IPS-18c (cell line): Measurements from ENCODE around the gene LRRD1.
"Not testable (repeated sequence)": the region's sequence is repeated elsewhere in the genome, so short reads cannot be mapped to it uniquely, and the experiment has no call there.

Source experiments
- H3K4me3 ChIP-seq: 2 replicates; pipeline ENCODE4 v1.7.0; 2013; ENCODE audit warnings: low read depth, mild to moderate bottlenecking, low read length, moderate library complexity; ENCODE audit not compliant: insufficient read depth
- H3K9me3 ChIP-seq: one replicate; pipeline ENCODE4 v1.6.1; 2013; ENCODE audit warnings: mild to moderate bottlenecking, low read length, moderate library complexity; ENCODE audit not compliant: control insufficient read depth, insufficient read depth

Gene LRRD1

DNA sequence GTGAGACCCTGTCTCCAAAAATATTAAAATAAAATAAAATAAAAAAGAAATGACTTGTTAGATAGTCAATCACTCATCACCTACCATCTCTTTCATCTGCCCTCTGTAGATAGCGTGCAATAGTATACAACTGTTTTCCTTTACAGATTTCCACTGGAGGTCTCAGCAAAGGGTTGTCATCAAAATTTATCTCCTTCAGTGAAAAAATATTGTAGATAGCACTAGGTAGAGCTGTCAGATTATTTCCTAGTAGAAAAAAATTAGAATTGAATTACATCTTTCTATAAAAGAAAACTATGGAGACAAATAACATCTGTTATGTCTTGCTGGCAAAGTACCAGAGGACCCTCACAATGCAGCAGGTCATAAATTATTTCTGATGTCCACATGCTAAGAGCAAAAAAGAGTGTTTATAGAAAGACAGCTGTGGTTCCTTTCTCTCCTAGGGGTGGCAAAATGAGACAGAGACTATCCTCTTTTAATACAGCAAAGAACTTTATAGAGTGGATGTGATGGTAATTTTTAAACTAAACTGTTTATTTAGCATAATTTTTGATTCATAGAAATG is 28.4 kb downstream of the LRRD1 start:
- Histone ChIP-seq H3K9me3 (no peaks in the 10 kb centered on the region), H3K4me3 (no peak overlapping the region)

- H3K9me3 ChIP-seq: no peaks in the 10 kb centered on the region
- H3K4me3 ChIP-seq: no peak overlapping the region
Measured at GRCh38 chr7:92149736-92150239, 29.2 kb downstream of the LRRD1 start.

- H3K9me3 ChIP-seq, H3K4me3 ChIP-seq: not testable (repeated sequence)
Measured at GRCh38 chr7:92143192-92143880, 35.6 kb downstream of the LRRD1 start.

DNA sequence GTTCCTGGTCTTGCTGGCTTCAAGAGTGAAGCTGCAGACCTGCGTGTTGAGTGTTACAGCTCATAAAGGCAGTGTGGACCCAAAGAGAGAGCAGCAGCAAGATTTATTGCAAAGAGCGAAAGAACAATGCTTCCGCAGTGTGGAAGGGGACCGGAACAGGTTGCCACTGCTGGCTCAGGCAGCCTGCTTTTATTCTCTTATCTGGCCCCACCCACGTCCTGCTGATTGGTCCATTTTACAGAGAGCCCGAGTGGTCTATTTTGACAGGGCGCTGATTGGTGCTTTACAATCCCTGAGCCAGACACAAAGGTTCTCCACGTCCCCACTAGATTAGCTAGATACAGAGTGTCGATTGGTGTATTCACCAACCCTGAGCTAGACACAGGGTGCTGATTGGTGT is 36.2 kb downstream of the LRRD1 start:
- H3K9me3 ChIP-seq, H3K4me3 ChIP-seq: not testable (repeated sequence)

GRCh38 chr7:92141161-92141560 is 37.8 kb downstream of the LRRD1 start:
- Histone ChIP-seq H3K9me3 (no peaks in the 10 kb centered on the region), H3K4me3 (no peak overlapping the region)

- no peaks in the 10 kb centered on the region for H3K9me3 ChIP-seq
- H3K4me3 ChIP-seq: no peak overlapping the region
Measured at GRCh38 chr7:92137557-92137956, 41.4 kb downstream of the LRRD1 start.

GRCh38 chr7:92135052-92135889 is 43.7 kb downstream of the LRRD1 start:
- H3K4me3 ChIP-seq: peak overlapping the region; percentile 96
- no peaks in the 10 kb centered on the region for H3K9me3 ChIP-seq

- peak within 1 kb of the TSS; percentile 96 for H3K4me3 ChIP-seq
Measured at GRCh38 chr7:92134271-92135051, 44.5 kb downstream of the LRRD1 start, which contains the start of gene CYP51A1. Gene CYP51A1, minus strand, starts transcription at chr7:92134477. Its CDS starts 113 bp downstream, at chr7:92134364.

GRCh38 chr7:92133737-92134270 is 45.1 kb downstream of the LRRD1 start:
- H3K9me3 ChIP-seq: no peaks in the 10 kb centered on the region
- peak overlapping the region; percentile 96 for H3K4me3 ChIP-seq

More at GRCh38 chr7:92134271-92135051, 44.5 kb downstream of the LRRD1 start, which contains the start of gene CYP51A1:
- H3K9me3 ChIP-seq: no peaks in the 10 kb centered on the region

DNA sequence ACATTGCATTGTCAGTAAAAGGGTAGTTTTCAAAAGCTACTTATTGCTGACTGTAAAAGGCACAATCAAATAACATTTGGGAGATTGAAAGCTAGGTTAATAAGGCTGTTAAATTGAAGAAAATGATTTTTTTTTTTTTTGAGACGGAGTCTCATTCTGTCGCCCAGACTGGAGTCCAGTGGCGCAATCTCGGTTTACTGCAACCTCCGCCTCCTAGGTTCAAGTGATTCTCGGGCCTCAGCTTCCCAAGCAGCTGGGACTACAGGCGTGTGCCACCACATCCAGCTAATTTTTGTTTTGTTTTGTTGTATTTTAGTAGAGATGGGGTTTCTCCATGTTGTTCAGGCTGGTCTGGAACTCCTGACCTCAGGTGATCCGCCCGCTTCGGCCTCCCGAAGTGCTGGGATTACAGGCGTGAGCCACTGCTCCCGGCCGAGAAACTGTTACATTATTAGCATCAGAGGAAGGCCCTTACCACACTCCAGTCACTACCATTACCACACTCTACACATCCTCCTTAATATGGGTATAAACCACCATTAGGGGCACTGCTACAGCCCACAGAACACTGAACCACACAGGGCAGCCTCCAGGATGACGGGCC is 45.7 kb downstream of the LRRD1 start:
- Histone ChIP-seq H3K9me3 (no peaks in the 10 kb centered on the region), H3K4me3 (peak overlapping the region; percentile 96)

DNA sequence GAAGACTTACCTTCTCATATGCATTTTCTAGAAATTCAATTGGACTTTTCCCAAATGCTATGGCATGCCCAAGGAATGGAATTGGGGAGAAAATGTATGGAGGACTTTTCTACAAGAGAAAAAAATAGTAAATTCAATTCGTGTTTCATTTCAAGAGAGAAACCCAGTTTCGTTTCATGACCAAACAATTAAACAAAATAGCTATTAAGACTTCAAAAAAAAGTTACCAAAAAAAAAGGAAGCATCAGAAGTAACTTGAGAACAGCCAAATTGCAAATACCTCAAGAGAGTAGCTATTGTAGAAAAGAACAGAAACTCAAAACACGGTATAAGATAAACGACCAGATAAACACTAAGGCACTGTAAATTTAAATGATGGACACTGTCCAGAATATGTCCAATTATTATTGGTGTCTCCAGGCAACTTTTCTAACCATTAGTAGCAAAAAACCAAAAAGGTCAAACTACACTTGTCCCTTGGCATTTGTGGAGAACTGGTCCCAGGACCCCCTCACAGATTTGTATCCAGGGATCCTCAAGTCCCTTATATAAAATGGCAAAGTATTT is 47.1 kb downstream of the LRRD1 start:
- H3K4me3 ChIP-seq: no peak overlapping the region

DNA sequence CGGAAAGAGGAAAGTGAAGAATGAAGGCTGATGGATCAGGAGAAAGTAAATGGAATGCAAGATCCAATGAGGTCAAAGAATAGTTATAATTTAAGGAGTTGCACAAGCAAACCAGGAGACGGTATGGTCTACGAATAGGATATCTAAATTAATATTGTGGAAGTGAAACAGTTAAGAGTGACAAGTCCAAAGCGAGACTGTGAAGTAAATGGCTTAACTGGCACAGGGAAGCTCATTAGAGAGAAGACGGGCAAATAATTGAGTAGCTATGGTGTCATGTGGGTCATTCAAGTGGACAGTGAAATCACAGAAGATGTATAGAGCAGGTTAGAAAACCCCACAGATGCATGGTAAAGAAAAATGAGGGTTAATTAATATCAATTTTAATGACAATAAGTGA is 47.8 kb downstream of the LRRD1 start:
- no peak overlapping the region for H3K4me3 ChIP-seq
- H3K9me3 ChIP-seq: no peaks in the 10 kb centered on the region

More for the DNA sequence above, 47.1 kb downstream of the LRRD1 start:
- no peaks in the 10 kb centered on the region for H3K9me3 ChIP-seq

DNA sequence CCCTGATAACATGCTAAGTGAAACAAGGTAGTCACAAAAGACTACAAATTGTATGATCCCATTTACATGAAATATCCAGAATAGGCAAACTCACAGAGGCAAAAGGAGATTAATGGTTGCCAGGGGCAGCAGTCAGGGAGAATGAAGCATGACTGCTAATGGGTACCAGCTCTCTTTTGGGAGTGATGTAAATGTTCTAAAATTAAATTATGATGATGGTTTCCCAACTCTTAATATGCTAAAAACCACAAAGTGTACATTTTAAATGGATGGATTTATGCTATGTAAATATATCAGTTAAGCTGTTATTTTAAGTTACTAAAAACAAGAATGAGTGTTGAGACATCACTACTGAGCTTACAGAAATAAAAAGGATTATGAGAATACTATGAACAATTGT is 57.3 kb downstream of the LRRD1 start:
- Histone ChIP-seq H3K4me3 (no peak overlapping the region), H3K9me3 (no peaks in the 10 kb centered on the region)

DNA sequence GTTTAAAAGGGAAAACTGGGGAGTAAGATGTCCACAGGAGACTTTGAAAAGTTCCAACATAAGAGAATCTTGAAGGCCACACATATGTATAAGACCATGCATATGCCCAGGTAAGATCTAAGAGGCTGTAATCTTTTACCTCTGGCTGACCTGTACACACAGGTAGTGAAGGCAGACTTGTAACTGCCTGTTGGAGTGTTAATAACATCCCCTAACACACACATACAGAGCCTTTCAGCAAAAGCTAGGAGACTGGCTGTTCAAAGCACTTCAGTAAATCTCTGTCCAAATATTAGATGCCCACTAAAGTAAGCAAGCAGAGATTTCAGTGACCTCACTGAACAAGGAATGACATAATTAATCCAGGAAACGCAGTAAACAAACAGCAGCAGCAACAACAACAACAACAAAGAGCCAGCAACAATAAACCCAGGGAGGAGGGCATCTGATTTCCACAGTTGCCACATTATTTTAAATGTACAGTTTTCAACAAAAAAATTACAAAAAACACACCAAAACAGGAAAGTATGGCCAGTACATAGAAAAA is 59.7 kb downstream of the LRRD1 start:
- no peaks in the 10 kb centered on the region for H3K9me3 ChIP-seq
- H3K4me3 ChIP-seq: no peak overlapping the region

- no peaks in the 10 kb centered on the region for H3K9me3 ChIP-seq
Measured at GRCh38 chr7:92116949-92117348, 62.0 kb downstream of the LRRD1 start.

GRCh38 chr7:92115821-92116220 is 63.1 kb downstream of the LRRD1 start:
- H3K9me3 ChIP-seq: no peaks in the 10 kb centered on the region
- H3K4me3 ChIP-seq: no peak overlapping the region

More at GRCh38 chr7:92116949-92117348, 62.0 kb downstream of the LRRD1 start:
- H3K4me3 ChIP-seq: no peak overlapping the region
